Naive thymus-derived CD4-positive, alpha-beta T cell (primary cell): Measurements from ENCODE around the gene HACE1. TPM values are rescaled to one million over a fixed set of nuclear protein-coding genes. Genes with fewer than 3 reads are reported as not detected.
"Not testable (repeated sequence)": the region's sequence is repeated elsewhere in the genome, so short reads cannot be mapped to it uniquely, and the experiment has no call there.

Source experiments
- ATAC-seq: fragments of 150-1000 bp; cut with Tn5 transposase; 2 replicates; pipeline ENCODE4 v1.10.0; 2021; ENCODE audit warnings: mild to moderate bottlenecking, moderate library complexity
- CTCF ChIA-PET: fragments of 350-600 bp; sonication (Branson Sonifier 250); formaldehyde crosslinking; loops from one replicate; lab custom pipeline; 2021; ENCODE audit warnings: antibody characterized with exemption; lab: Charles Lee
- POLR2A ChIA-PET: fragments of 350-600 bp; sonication (Branson Sonifier 250); formaldehyde crosslinking; loops from one replicate; lab custom pipeline; 2021; ENCODE audit warnings: antibody characterized with exemption, inconsistent platforms; lab: Charles Lee
- DNase-seq, 9 donors: peaks; one replicate each; pipeline versions ENCODE4 v3.0.0 to v3.0.0-alpha.2; 2020 to 2022; ENCODE audit warnings: mixed read lengths in 1 of 9
- H3K27ac ChIP-seq: one replicate; pipeline ENCODE4 v1.7.0; 2013; ENCODE audit warnings: mild to moderate bottlenecking, low read depth, low read length, moderate library complexity
- H3K27me3 ChIP-seq, 2 donors: one replicate each; pipeline ENCODE4 v1.7.0; 2013; ENCODE audit warnings: low read length in 2 of 2, mild to moderate bottlenecking in 2 of 2, moderate library complexity in 2 of 2; ENCODE audit not compliant: control insufficient read depth in 2 of 2, insufficient read depth in 2 of 2
- H3K36me3 ChIP-seq, 3 experiments: 1 replicate in 2 of 3; 2 replicates in 1 of 3; pipeline ENCODE4 v1.7.0; 2013; ENCODE audit warnings: low read length in 3 of 3, mild to moderate bottlenecking in 3 of 3, moderate library complexity in 1 of 3; ENCODE audit not compliant: insufficient read depth in 3 of 3, control insufficient read depth in 2 of 3
- H3K4me1 ChIP-seq, 2 donors: one replicate each; pipeline ENCODE4 v1.7.0; 2013; ENCODE audit warnings: low read length in 2 of 2, mild to moderate bottlenecking in 2 of 2, moderate library complexity in 1 of 2; ENCODE audit not compliant: control insufficient read depth in 2 of 2, insufficient read depth in 2 of 2
- H3K4me3 ChIP-seq: 2 replicates; pipeline ENCODE4 v1.7.0; 2013; ENCODE audit warnings: mild to moderate bottlenecking, low read length
- H3K9me3 ChIP-seq, 3 experiments: 1 replicate in 2 of 3; 2 replicates in 1 of 3; pipeline ENCODE4 v1.7.0; 2013; ENCODE audit warnings: low read length in 3 of 3; ENCODE audit not compliant: control insufficient read depth in 2 of 3
- H3K27ac Mint-ChIP-seq, 9 donors: one replicate each; pipeline ENCODE4 v1.8.0; 2020 to 2022; ENCODE audit warnings: mixed read lengths in 9 of 9, mild to moderate bottlenecking in 8 of 9, moderate library complexity in 5 of 9, inconsistent platforms in 2 of 9
- H3K27me3 Mint-ChIP-seq, 5 donors: one replicate each; pipeline ENCODE4 v1.8.0; 2021 to 2022; ENCODE audit warnings: mixed read lengths in 5 of 5, mild to moderate bottlenecking in 1 of 5
- H3K36me3 Mint-ChIP-seq, 5 donors: one replicate each; pipeline ENCODE4 v1.8.0; 2020 to 2022; ENCODE audit warnings: mixed read lengths in 5 of 5, mild to moderate bottlenecking in 3 of 5, inconsistent platforms in 1 of 5
- H3K4me1 Mint-ChIP-seq, 7 donors: one replicate each; pipeline ENCODE4 v1.8.0; 2020 to 2022; ENCODE audit warnings: mixed read lengths in 7 of 7, mild to moderate bottlenecking in 3 of 7, inconsistent platforms in 1 of 7
- H3K4me3 Mint-ChIP-seq, 10 donors: one replicate each; pipeline ENCODE4 v1.8.0; 2020 to 2022; ENCODE audit warnings: mild to moderate bottlenecking in 10 of 10, mixed read lengths in 10 of 10, moderate library complexity in 6 of 10, inconsistent platforms in 2 of 10
- H3K9me3 Mint-ChIP-seq, 11 donors: one replicate each; pipeline ENCODE4 v1.8.0; 2020 to 2022; ENCODE audit warnings: mixed read lengths in 11 of 11, mild to moderate bottlenecking in 4 of 11, inconsistent platforms in 1 of 11, moderate library complexity in 1 of 11
- intact Hi-C, 2 donors: fragments of 100-400 bp; cut with micrococcal nuclease; formaldehyde crosslinking; loops; one replicate each; pipeline ENCODE4 v1.15.1; 2023
- polyA plus RNA-seq, 2 donors: library from polyadenylated mRNA; unstranded; fragments of 300-500 nt; fragmentation: Illumina TruSeq; gene quantifications; one replicate each; pipeline ENCODE4 v1.2.3, GENCODE V29; 2021
- total RNA-seq, 6 experiments: library from RNA in 5 of 6; stranded (reverse) in 5 of 6; gene quantifications; 1 replicate in 5 of 6; 2 replicates in 1 of 6; pipeline ENCODE4 v1.2.3 and lab custom pipeline; 2021 to 2026

The HACE1 gene
- 10 to 100 TPM; 11.4 to 17.1 (median 16.1) TPM for total RNA-seq
- 1 to 10 TPM; 4.1 to 9.1 TPM for polyA plus RNA-seq
- 27.5 reads per million, percentile 58 among the genes with 10 or more reads in this experiment for total RNA-seq (lab: John Stamatoyannopoulos, UW)

- Histone ChIP-seq H3K4me3 (peak within 1 kb of the TSS; percentile 79), H3K36me3 (peaks cover 0 to 3% (median 0%) of the 10 kb centered on the region in 3 experiments), H3K9me3 (no peaks in the 10 kb centered on the region), H3K27me3 (no peaks in the 10 kb centered on the region), H3K27ac (peak within 1 kb of the TSS; percentile 69), H3K4me1 (peaks cover 8 to 9% of the 10 kb centered on the region in 2 donors)
- H3K9me3 Mint-ChIP-seq = no peaks in the 10 kb centered on the region
- intact Hi-C loops = loop anchor here (1.0 to 10.0 kb wide), 9 partner anchors 67 to 1773 kb away; partner anchors contain the start of genes PREP (in 2 of the 2) and ATG5 (in 1 of the 2)
- H3K27me3 Mint-ChIP-seq = peaks cover 3 to 20% (median 13%) of the 10 kb centered on the region in 5 donors
- peaks cover 10 to 30% (median 18%) of the 10 kb centered on the region in 7 donors for H3K4me1 Mint-ChIP-seq
- H3K27ac Mint-ChIP-seq = peak within 1 kb of the TSS; percentile 18 to 92 (median 86)
- H3K36me3 Mint-ChIP-seq = no peaks in the 10 kb centered on the region
- POLR2A ChIA-PET = interaction anchor here (0.6 to 0.8 kb wide), 2 partner anchors 222 to 1780 kb away, joined by 3 to 4 read pairs; no protein-coding TSS in a partner anchor
- DNase-seq (peak; percentile 75 to 91 (median 89)), ATAC-seq (peak; percentile 98)
- CTCF ChIA-PET = no interaction called here
- peak within 1 kb of the TSS; percentile 87 to 95 (median 92) for H3K4me3 Mint-ChIP-seq
Observed at GRCh38 chr6:104859225-104860146, at the start of gene HACE1. HACE1 (minus strand) TSS chr6:104859919; CDS start chr6:104859642, 277 bp downstream.

- ATAC-seq = no peak
- peaks cover 3 to 36% (median 30%) of the 10 kb centered on the region in 5 donors for H3K27me3 Mint-ChIP-seq
- ChIA-PET CTCF (no interaction called here), POLR2A (no interaction called here)
- H3K27ac ChIP-seq = no peak overlapping the region
- no peak overlapping the region for H3K4me3 ChIP-seq
- no peaks in the 10 kb centered on the region for H3K27me3 ChIP-seq
- no peak overlapping the region for H3K27ac Mint-ChIP-seq
- H3K4me1 Mint-ChIP-seq = no peaks in the 10 kb centered on the region
- H3K4me1 ChIP-seq = no peaks in the 10 kb centered on the region
- H3K9me3 Mint-ChIP-seq = peaks cover 0 to 8% (median 2%) of the 10 kb centered on the region in 11 donors
- H3K36me3 Mint-ChIP-seq = peaks cover 0 to 4% (median 0%) of the 10 kb centered on the region in 5 donors
- no peaks in the 10 kb centered on the region for H3K36me3 ChIP-seq
- intact Hi-C loops = no loop called here
- no peak for DNase-seq
- no peaks in the 10 kb centered on the region for H3K9me3 ChIP-seq
- no peak overlapping the region for H3K4me3 Mint-ChIP-seq
Observed at GRCh38 chr6:104908888-104909525, 49.3 kb upstream of the HACE1 start.

GRCh38 chr6:104908031-104908887 is 48.5 kb upstream of the HACE1 start:
- ATAC-seq (no peak), DNase-seq (no peak)
- Histone ChIP-seq H3K36me3 (no peaks in the 10 kb centered on the region), H3K4me1 (no peaks in the 10 kb centered on the region), H3K27me3 (no peaks in the 10 kb centered on the region), H3K27ac (no peak overlapping the region), H3K4me3 (no peak overlapping the region), H3K9me3 (no peaks in the 10 kb centered on the region)
- H3K27ac Mint-ChIP-seq = no peak overlapping the region
- H3K36me3 Mint-ChIP-seq = peaks cover 0 to 6% (median 0%) of the 10 kb centered on the region in 5 donors
- no peak overlapping the region for H3K4me3 Mint-ChIP-seq
- intact Hi-C loops = no loop called here
- peaks cover 0 to 16% (median 4%) of the 10 kb centered on the region in 11 donors for H3K9me3 Mint-ChIP-seq
- peaks cover 3 to 36% (median 30%) of the 10 kb centered on the region in 5 donors for H3K27me3 Mint-ChIP-seq
- ChIA-PET POLR2A (no interaction called here), CTCF (interaction anchor here (0.7 kb wide), 1 partner anchor 29 kb away, joined by 3 read pairs; no protein-coding TSS in a partner anchor)
- H3K4me1 Mint-ChIP-seq = no peaks in the 10 kb centered on the region

- H3K27ac ChIP-seq, H3K36me3 Mint-ChIP-seq, H3K4me3 ChIP-seq, H3K27me3 ChIP-seq, H3K27ac Mint-ChIP-seq, H3K9me3 ChIP-seq, DNase-seq, H3K36me3 ChIP-seq, intact Hi-C loops, POLR2A ChIA-PET, H3K4me1 Mint-ChIP-seq, H3K4me1 ChIP-seq, H3K4me3 Mint-ChIP-seq, ATAC-seq: not testable (repeated sequence)
- Mint-ChIP-seq H3K9me3 (peaks cover 0 to 20% (median 6%) of the 10 kb centered on the region in 11 donors), H3K27me3 (peaks cover 0 to 36% (median 12%) of the 10 kb centered on the region in 5 donors)
- CTCF ChIA-PET = interaction anchor here (0.7 kb wide), 1 partner anchor 133 kb away, joined by 4 read pairs; no protein-coding TSS in a partner anchor
Observed at GRCh38 chr6:104898893-104899292, 39.2 kb upstream of the HACE1 start.

GRCh38 chr6:104896914-104897313 is 37.2 kb upstream of the HACE1 start:
- Histone ChIP-seq H3K36me3 (no peaks in the 10 kb centered on the region), H3K9me3 (no peaks in the 10 kb centered on the region), H3K27ac (no peak overlapping the region), H3K4me3 (no peak overlapping the region), H3K27me3 (no peaks in the 10 kb centered on the region), H3K4me1 (no peaks in the 10 kb centered on the region)
- CTCF ChIA-PET = no interaction called here
- H3K27ac Mint-ChIP-seq = no peak overlapping the region
- no peak overlapping the region for H3K4me3 Mint-ChIP-seq
- no peaks in the 10 kb centered on the region for H3K4me1 Mint-ChIP-seq
- DNase-seq (no peak), ATAC-seq (no peak)
- H3K27me3 Mint-ChIP-seq = peaks cover 0 to 44% (median 27%) of the 10 kb centered on the region in 5 donors
- peaks cover 0 to 6% (median 4%) of the 10 kb centered on the region in 11 donors for H3K9me3 Mint-ChIP-seq
- intact Hi-C loops = no loop called here
- POLR2A ChIA-PET = no interaction called here
- H3K36me3 Mint-ChIP-seq = peaks cover 0 to 5% (median 0%) of the 10 kb centered on the region in 5 donors

GRCh38 chr6:104888066-104888465 is 28.3 kb upstream of the HACE1 start:
- Mint-ChIP-seq H3K36me3 (no peaks in the 10 kb centered on the region), H3K9me3 (peaks cover 0 to 9% (median 4%) of the 10 kb centered on the region in 11 donors), H3K27me3 (peaks cover 4 to 32% (median 24%) of the 10 kb centered on the region in 5 donors), H3K4me1 (no peaks in the 10 kb centered on the region), H3K4me3 (no peak overlapping the region), H3K27ac (no peak overlapping the region)
- no peaks in the 10 kb centered on the region for H3K27me3 ChIP-seq
- no peak for DNase-seq
- H3K9me3 ChIP-seq = no peaks in the 10 kb centered on the region
- ATAC-seq = no peak
- ChIA-PET POLR2A (no interaction called here), CTCF (no interaction called here)
- no peak overlapping the region for H3K4me3 ChIP-seq
- no peaks in the 10 kb centered on the region for H3K36me3 ChIP-seq
- no peaks in the 10 kb centered on the region for H3K4me1 ChIP-seq
- no peak overlapping the region for H3K27ac ChIP-seq
- intact Hi-C loops = no loop called here
